Chondrocyte (in vitro differentiated cells): ENCODE data around the gene DNAL1. TPM values are rescaled to one million over a fixed set of nuclear protein-coding genes. Genes with fewer than 3 reads are reported as not detected.

Source experiments
- DNase-seq: peaks from one replicate; pipeline ENCODE4 v3.0.0; 2021; ENCODE audit warnings: mixed read lengths, low spot score
- H3K27ac Mint-ChIP-seq: one replicate; pipeline ENCODE4 v1.8.0; 2021; ENCODE audit warnings: mild to moderate bottlenecking, moderate library complexity, mixed read lengths; ENCODE audit not compliant: unreplicated experiment
- H3K27me3 Mint-ChIP-seq: 2 replicates; pipeline ENCODE4 v1.8.0; 2021; ENCODE audit warnings: low read depth, mixed read lengths
- H3K36me3 Mint-ChIP-seq: 2 replicates; pipeline ENCODE4 v1.8.0; 2021; ENCODE audit warnings: low read depth, mixed read lengths
- H3K4me1 Mint-ChIP-seq: 2 replicates; pipeline ENCODE4 v1.8.0; 2021; ENCODE audit warnings: low read depth, mild to moderate bottlenecking, mixed read lengths
- H3K4me3 Mint-ChIP-seq: one replicate; pipeline ENCODE4 v1.8.0; 2021; ENCODE audit warnings: mild to moderate bottlenecking, moderate library complexity, mixed read lengths; ENCODE audit not compliant: unreplicated experiment
- H3K9me3 Mint-ChIP-seq: 2 replicates; pipeline ENCODE4 v1.8.0; 2021; ENCODE audit warnings: low read depth, mixed read lengths
- total RNA-seq: library from RNA; stranded (reverse); gene quantifications from 3 replicates; pipeline ENCODE4 v1.2.1, GENCODE V29; 2021
- TF ChIP-seq, protein P1 (sequence below): fragments of 200-600 bp; sonication (generic); IDR thresholded peaks from 2 replicates; pipeline ENCODE4 v1.5.0; 2021; ENCODE audit warnings: antibody characterized with exemption, mild to moderate bottlenecking, moderate library complexity

DNAL1 gene
- total RNA-seq, 1 donor from 2014 or later, result 15.2 TPM

DNA sequence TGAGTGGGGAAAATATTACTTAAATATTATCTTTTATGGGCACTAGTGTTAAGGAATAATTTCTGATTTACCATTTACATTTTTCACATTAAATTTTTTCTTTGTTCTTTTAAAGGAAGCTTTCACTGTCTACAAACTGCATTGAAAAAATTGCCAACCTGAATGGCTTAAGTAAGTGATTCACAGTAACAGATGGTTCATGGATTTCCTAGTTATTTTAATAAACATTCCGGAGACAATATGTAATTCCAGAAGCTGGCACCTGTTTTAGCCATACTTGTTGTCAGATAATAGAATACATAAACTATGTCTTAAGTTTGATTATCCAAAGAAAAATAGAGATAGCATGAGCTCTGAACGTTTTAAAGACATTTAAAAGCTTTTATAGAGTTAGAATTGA is 17.1 kb downstream of the DNAL1 start:
- peaks cover 7% of the 10 kb centered on the region for H3K9me3 Mint-ChIP-seq
- H3K4me3 Mint-ChIP-seq, result no peak overlapping the region
- H3K27ac Mint-ChIP-seq, result no peak overlapping the region
- TF ChIP-seq, protein P1, sequence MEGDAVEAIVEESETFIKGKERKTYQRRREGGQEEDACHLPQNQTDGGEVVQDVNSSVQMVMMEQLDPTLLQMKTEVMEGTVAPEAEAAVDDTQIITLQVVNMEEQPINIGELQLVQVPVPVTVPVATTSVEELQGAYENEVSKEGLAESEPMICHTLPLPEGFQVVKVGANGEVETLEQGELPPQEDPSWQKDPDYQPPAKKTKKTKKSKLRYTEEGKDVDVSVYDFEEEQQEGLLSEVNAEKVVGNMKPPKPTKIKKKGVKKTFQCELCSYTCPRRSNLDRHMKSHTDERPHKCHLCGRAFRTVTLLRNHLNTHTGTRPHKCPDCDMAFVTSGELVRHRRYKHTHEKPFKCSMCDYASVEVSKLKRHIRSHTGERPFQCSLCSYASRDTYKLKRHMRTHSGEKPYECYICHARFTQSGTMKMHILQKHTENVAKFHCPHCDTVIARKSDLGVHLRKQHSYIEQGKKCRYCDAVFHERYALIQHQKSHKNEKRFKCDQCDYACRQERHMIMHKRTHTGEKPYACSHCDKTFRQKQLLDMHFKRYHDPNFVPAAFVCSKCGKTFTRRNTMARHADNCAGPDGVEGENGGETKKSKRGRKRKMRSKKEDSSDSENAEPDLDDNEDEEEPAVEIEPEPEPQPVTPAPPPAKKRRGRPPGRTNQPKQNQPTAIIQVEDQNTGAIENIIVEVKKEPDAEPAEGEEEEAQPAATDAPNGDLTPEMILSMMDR, result no peak
- no peak for DNase-seq
- no peaks in the 10 kb centered on the region for H3K27me3 Mint-ChIP-seq
- H3K36me3 Mint-ChIP-seq, result peaks cover 12% of the 10 kb centered on the region
- peaks cover 13% of the 10 kb centered on the region for H3K4me1 Mint-ChIP-seq

DNA sequence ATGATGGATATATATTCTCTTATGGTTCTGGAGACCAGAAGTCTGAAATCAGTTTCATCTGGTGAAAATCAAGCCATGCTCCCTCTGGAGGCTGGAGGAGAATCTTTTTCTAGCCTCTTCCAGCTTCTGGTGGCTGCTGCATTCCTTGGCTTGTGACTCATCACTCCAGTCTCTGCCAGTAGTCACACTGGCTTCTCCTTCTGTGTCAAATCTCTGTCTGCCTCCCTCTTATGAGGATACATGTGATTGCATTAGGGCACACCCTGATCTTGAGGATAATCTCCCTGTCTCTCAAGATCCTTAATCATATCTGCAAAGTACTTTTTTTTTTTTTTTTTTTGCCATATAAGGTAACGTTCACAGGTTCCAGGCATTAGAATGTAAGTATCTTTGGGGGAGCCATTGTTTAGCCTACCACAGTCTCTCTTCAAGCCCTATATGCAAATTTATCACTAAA is 17.7 kb downstream of the DNAL1 start:
- H3K27me3 Mint-ChIP-seq, result no peaks in the 10 kb centered on the region
- peak overlapping the region; percentile 66 for H3K27ac Mint-ChIP-seq
- peaks cover 11% of the 10 kb centered on the region for H3K36me3 Mint-ChIP-seq
- H3K4me3 Mint-ChIP-seq, result no peak overlapping the region
- DNase-seq, result no peak
- H3K4me1 Mint-ChIP-seq, result peaks cover 13% of the 10 kb centered on the region
- peaks cover 7% of the 10 kb centered on the region for H3K9me3 Mint-ChIP-seq
- TF ChIP-seq, protein P1, result peak; percentile 75

DNA sequence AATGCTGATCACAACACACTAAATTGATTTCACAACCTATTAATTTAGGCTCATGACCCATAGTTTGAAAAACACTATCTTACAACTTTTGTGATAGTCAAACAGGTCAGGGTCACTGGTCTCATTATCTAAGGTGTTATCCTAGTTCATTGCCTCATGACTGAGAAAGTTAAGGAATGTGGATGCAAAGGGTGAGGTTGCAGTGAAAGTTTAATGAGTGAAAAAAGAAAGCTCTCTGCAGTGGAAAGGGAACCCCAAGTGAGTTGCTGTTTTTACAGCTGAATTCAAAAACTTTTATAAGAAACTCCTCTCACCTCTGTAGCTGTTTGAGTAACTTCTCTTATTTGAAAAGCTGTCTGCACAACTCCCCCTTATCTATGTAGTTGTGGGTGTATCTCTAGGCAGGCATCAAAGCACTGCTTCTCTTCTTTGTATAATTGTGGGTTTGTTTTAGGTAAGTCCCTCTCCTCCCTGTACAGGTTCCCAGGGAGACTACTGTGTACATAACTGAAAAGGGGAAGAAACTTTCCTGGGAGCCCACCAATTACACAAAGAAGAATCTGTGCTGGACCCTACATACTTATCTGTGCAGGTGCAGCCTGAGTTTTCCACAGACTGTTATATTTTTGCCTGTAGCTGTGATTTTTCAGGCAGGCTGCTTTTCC is 18.9 kb downstream of the DNAL1 start:
- DNase-seq, result no peak
- TF ChIP-seq, protein P1, result no peak
- Mint-ChIP-seq H3K36me3 (peaks cover 11% of the 10 kb centered on the region), H3K4me1 (peaks cover 13% of the 10 kb centered on the region), H3K27ac (no peak overlapping the region), H3K4me3 (no peak overlapping the region), H3K9me3 (peaks cover 7% of the 10 kb centered on the region), H3K27me3 (no peaks in the 10 kb centered on the region)

DNA sequence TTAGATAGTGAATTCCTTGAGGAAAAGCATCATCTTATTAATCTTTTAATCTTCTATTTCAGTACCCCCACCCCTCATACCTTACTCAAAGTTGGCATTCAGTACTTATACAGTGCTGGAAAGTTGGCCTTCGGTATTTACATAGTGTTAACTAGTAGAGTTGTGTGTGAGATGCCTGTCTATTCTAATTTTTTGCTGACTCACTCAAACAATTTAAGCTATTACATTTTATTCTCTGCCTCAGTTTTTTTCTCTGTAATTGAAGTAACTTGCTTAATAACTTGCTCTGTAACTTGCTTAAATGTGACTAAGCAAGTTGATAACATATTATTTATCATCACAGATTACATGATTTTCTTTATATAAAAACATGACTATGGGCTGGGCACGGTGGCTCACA is 20.3 kb downstream of the DNAL1 start:
- Mint-ChIP-seq H3K27ac (no peak overlapping the region), H3K4me3 (no peak overlapping the region), H3K4me1 (peaks cover 13% of the 10 kb centered on the region), H3K36me3 (peaks cover 13% of the 10 kb centered on the region), H3K9me3 (peaks cover 7% of the 10 kb centered on the region), H3K27me3 (no peaks in the 10 kb centered on the region)
- no peak for DNase-seq
- TF ChIP-seq, protein P1, result no peak

DNA sequence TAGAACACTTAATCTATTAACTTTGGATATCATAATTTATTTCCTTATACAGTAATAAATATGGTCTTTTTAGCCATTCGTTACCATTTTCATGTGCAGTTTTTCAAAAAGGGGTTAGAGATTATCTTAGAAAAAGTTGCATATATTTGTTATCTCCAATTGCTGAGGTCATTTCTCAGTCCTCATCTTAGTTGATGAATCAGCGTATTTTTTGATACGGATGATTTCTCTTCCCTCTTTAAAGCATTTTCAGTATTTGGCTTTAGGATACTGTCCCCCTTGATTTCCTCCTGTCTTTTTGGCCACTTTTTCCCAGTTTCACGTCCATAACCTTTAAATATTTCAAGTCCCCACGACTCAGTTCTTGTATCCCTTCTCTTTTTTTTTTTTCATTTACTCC is 21.8 kb downstream of the DNAL1 start:
- TF ChIP-seq, protein P1, result no peak
- peaks cover 13% of the 10 kb centered on the region for H3K36me3 Mint-ChIP-seq
- peaks cover 7% of the 10 kb centered on the region for H3K9me3 Mint-ChIP-seq
- no peaks in the 10 kb centered on the region for H3K27me3 Mint-ChIP-seq
- no peak for DNase-seq
- H3K4me1 Mint-ChIP-seq, result peaks cover 13% of the 10 kb centered on the region
- no peak overlapping the region for H3K27ac Mint-ChIP-seq
- H3K4me3 Mint-ChIP-seq, result no peak overlapping the region
